Measurements from ENCODE around the gene MET. TPM values are rescaled to one million over a fixed set of nuclear protein-coding genes. Genes with fewer than 3 reads are reported as not detected.

The MET gene
- total RNA-seq, 1 experiment from 2014 or later: 200 TPM

DNA sequence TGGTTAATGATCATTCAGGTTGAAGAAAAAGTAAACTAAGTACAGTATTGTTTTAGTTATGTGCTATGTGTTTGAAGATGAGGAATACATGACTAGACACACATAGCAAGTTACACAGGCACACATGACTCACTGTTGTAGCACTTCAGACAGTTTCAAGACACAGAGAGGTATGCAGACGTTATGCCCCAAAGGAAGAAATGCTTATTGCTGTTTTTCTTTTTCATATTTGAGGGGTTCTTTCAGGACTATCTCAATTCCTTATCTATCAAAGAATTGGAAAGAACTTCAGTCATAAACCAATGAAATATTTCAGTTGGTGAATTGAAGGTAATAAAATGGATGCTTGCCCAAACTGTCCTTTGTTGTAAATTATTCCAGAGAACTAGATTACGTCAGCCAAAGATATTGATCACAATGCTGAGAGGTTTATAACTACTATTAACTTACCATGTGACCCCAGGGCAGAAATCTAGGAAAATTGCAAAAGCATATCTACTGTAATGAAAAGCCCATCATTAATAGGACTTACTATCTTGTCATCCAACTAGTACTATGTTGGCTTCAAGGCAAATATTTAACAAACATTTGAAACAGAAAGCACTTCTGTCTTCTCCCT, 129.2 kb downstream of the MET start:
- Histone ChIP-seq H4K20me1 (ENCODE audit: insufficient read depth) (no peaks in the 10 kb centered on the region), H3K36me3 (ENCODE audit: control insufficient read depth in 1 of 2, insufficient read depth in 2 of 2, low read length in 2 of 2) (peaks cover 7 to 18% of the 10 kb centered on the region in 2 experiments; a peak in 2 of 4 replicates), H3K9me2 (ENCODE audit: insufficient read depth) (no peaks in the 10 kb centered on the region), H3K27me3 (ENCODE audit: insufficient read depth, low read length) (no peaks in the 10 kb centered on the region), H3K27ac (ENCODE audit: low read depth, low read length) (peak overlapping the region; percentile 90), H3K9ac (ENCODE audit: low read length) (peak overlapping the region; percentile 40), H3K4me3 (replicated peaks in 1 of 2; ENCODE audit: low read depth in 1 of 2, low read length in 2 of 2) (peak overlapping the region in 1 of 2 experiments; percentile 14; a peak in 1 of 4 replicates), H3K4me2 (ENCODE audit: low read length) (peak overlapping the region; percentile 80), H3K4me1 (ENCODE audit: control insufficient read depth in 1 of 2, insufficient read depth in 2 of 2, low read length in 2 of 2) (peaks cover 80 to 95% of the 10 kb centered on the region in 2 experiments), H3K79me2 (ENCODE audit: insufficient read depth, low read length) (no peaks in the 10 kb centered on the region), H2AFZ (ENCODE audit: low read depth, low read length, poor library complexity, severe bottlenecking) (no peak overlapping the region), H3K9me3 (ENCODE audit: control insufficient read depth in 1 of 2, insufficient read depth in 1 of 2, low read depth in 1 of 2, low read length in 2 of 2) (no peaks in the 10 kb centered on the region)
- ChIA-PET CTCF (interaction anchor here (1.0 kb wide), 1 partner anchor 212 kb away, joined by 3 read pairs; no protein-coding TSS in a partner anchor), POLR2A (interaction anchor here (0.8 to 1.0 kb wide), 3 partner anchors 130 to 210 kb away, joined by 3 to 4 read pairs (median 3); partner anchors contain the start of gene MET), RAD21 (ENCODE audit: low non-redundant PET in 1 of 2, low total read pairs in 2 of 2, uncharacterized antibody in 2 of 2, unreplicated experiment in 2 of 2) (no interaction called here)
- DNase-seq (ENCODE audit: low read depth, low spot score): peak; percentile 68
- BruUV-seq (replicated peaks): TSS peak; percentile 2
- intact Hi-C loops (cut with micrococcal nuclease): loop anchor here (1.0 to 5.0 kb wide), 2 partner anchors 24 to 114 kb away; no protein-coding TSS in a partner anchor
- ATAC-seq: peak; percentile 74
- TF ChIP-seq, protein P1, sequence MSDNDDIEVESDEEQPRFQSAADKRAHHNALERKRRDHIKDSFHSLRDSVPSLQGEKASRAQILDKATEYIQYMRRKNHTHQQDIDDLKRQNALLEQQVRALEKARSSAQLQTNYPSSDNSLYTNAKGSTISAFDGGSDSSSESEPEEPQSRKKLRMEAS (IDR thresholded peaks at IDR 0.05): peak; percentile 44
- TF ChIP-seq SRF (IDR thresholded peaks at IDR 0.05; ENCODE audit: low read depth): 0 out of 2 replicates have a peak, but pooled peaks have one; percentile 23
- TF ChIP-seq, protein P2, sequence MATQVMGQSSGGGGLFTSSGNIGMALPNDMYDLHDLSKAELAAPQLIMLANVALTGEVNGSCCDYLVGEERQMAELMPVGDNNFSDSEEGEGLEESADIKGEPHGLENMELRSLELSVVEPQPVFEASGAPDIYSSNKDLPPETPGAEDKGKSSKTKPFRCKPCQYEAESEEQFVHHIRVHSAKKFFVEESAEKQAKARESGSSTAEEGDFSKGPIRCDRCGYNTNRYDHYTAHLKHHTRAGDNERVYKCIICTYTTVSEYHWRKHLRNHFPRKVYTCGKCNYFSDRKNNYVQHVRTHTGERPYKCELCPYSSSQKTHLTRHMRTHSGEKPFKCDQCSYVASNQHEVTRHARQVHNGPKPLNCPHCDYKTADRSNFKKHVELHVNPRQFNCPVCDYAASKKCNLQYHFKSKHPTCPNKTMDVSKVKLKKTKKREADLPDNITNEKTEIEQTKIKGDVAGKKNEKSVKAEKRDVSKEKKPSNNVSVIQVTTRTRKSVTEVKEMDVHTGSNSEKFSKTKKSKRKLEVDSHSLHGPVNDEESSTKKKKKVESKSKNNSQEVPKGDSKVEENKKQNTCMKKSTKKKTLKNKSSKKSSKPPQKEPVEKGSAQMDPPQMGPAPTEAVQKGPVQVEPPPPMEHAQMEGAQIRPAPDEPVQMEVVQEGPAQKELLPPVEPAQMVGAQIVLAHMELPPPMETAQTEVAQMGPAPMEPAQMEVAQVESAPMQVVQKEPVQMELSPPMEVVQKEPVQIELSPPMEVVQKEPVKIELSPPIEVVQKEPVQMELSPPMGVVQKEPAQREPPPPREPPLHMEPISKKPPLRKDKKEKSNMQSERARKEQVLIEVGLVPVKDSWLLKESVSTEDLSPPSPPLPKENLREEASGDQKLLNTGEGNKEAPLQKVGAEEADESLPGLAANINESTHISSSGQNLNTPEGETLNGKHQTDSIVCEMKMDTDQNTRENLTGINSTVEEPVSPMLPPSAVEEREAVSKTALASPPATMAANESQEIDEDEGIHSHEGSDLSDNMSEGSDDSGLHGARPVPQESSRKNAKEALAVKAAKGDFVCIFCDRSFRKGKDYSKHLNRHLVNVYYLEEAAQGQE (IDR thresholded peaks at IDR 0.05; ENCODE audit: low read depth): no peak
- TF ChIP-seq SP1 (IDR thresholded peaks at IDR 0.05; ENCODE audit: low read depth): peak; percentile 83
- TF ChIP-seq EGR1 (IDR thresholded peaks at IDR 0.05; ENCODE audit: low read depth): peak; percentile 26; the same call in 1 of the 2 replicates
- no peak for TF ChIP-seq EZH2 (IDR thresholded peaks at IDR 0.05)
- TF ChIP-seq, protein P3, sequence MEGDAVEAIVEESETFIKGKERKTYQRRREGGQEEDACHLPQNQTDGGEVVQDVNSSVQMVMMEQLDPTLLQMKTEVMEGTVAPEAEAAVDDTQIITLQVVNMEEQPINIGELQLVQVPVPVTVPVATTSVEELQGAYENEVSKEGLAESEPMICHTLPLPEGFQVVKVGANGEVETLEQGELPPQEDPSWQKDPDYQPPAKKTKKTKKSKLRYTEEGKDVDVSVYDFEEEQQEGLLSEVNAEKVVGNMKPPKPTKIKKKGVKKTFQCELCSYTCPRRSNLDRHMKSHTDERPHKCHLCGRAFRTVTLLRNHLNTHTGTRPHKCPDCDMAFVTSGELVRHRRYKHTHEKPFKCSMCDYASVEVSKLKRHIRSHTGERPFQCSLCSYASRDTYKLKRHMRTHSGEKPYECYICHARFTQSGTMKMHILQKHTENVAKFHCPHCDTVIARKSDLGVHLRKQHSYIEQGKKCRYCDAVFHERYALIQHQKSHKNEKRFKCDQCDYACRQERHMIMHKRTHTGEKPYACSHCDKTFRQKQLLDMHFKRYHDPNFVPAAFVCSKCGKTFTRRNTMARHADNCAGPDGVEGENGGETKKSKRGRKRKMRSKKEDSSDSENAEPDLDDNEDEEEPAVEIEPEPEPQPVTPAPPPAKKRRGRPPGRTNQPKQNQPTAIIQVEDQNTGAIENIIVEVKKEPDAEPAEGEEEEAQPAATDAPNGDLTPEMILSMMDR (IDR thresholded peaks at IDR 0.05 in 2 of 3, conservative IDR thresholded peaks at IDR 0.05 in 1 of 3; ENCODE audit: borderline replicate concordance in 1 of 3, insufficient read depth in 1 of 3, low read depth in 2 of 3, low read length in 2 of 3): no peak
- no peak for TF ChIP-seq ZNF274 (IDR thresholded peaks at IDR 0.05; ENCODE audit: low read depth, low read length)
- no peak for TF ChIP-seq EZH2phosphoT487 (IDR thresholded peaks at IDR 0.05; ENCODE audit: borderline replicate concordance)
- TF ChIP-seq SIN3A (IDR thresholded peaks at IDR 0.05; ENCODE audit: low read depth): 0 out of 2 replicates have a peak, but pooled peaks have one; percentile 67
- TF ChIP-seq, protein P4, sequence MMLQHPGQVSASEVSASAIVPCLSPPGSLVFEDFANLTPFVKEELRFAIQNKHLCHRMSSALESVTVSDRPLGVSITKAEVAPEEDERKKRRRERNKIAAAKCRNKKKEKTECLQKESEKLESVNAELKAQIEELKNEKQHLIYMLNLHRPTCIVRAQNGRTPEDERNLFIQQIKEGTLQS (IDR thresholded peaks at IDR 0.05): no peak; the same call in 1 of the 2 replicates
- peak; percentile 88 for TF ChIP-seq FOSL1 (IDR thresholded peaks at IDR 0.05; ENCODE audit: low read depth)
- TF ChIP-seq ZFX (IDR thresholded peaks at IDR 0.05): no peak
- peak; percentile 12; the same call in 1 of the 2 replicates for TF ChIP-seq RAD21 (IDR thresholded peaks at IDR 0.05; ENCODE audit: low read depth)
- peak; percentile 85; the same call in 1 of the 2 replicates for TF ChIP-seq CBX3 (IDR thresholded peaks at IDR 0.05; ENCODE audit: low read depth)
- no peak; the same call in 1 of the 2 replicates for TF ChIP-seq ELF1 (IDR thresholded peaks at IDR 0.05; ENCODE audit: borderline replicate concordance, low read depth)
- TF ChIP-seq, protein P5, sequence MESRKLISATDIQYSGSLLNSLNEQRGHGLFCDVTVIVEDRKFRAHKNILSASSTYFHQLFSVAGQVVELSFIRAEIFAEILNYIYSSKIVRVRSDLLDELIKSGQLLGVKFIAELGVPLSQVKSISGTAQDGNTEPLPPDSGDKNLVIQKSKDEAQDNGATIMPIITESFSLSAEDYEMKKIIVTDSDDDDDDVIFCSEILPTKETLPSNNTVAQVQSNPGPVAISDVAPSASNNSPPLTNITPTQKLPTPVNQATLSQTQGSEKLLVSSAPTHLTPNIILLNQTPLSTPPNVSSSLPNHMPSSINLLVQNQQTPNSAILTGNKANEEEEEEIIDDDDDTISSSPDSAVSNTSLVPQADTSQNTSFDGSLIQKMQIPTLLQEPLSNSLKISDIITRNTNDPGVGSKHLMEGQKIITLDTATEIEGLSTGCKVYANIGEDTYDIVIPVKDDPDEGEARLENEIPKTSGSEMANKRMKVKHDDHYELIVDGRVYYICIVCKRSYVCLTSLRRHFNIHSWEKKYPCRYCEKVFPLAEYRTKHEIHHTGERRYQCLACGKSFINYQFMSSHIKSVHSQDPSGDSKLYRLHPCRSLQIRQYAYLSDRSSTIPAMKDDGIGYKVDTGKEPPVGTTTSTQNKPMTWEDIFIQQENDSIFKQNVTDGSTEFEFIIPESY (IDR thresholded peaks at IDR 0.05; ENCODE audit: extremely low read depth, insufficient replicate concordance, low read length): no peak
- TF ChIP-seq TCF7L2 (IDR thresholded peaks at IDR 0.05; ENCODE audit: borderline replicate concordance, extremely low read depth, insufficient read depth, insufficient read length): no peak

Measured in HCT116 (cell line).